H1 (cell line): ENCODE results near the gene SERINC4. TPM values are rescaled to one million over a fixed set of nuclear protein-coding genes. Genes with fewer than 3 reads are reported as not detected.

Experiments used
- polyA plus RNA-seq, 7 experiments: library from polyadenylated mRNA; depleted of rRNA in 3 of 7; stranded (reverse) in 5 of 7; unstranded in 2 of 7; fragments of >200 nt in 5 of 7; fragments of 200-250 nt in 2 of 7; gene quantifications; 1 replicate in 5 of 7; 2 replicates in 1 of 7; 4 replicates in 1 of 7; pipeline versions ENCODE4 v1.2.1 to v1.2.3, GENCODE V29; 2011 to 2013; ENCODE audit warnings: missing spikeins in 2 of 7, mixed read lengths in 2 of 7
- total RNA-seq: library from RNA; stranded (reverse); fragmentation: NEBNext Ultra II Directional; extraction: Animal tissue kit (Norgen Biotek cat#: 25700); gene quantifications from 2 replicates; pipeline ENCODE4 v1.2.1, GENCODE V29; 2021
- TF ChIP-seq, protein P1 (sequence below): fragments of 300-600 bp; sonication (generic); IDR thresholded peaks from 2 replicates; pipeline ENCODE4 v1.7.1; 2012; ENCODE audit warnings: low read length, moderate library complexity, mild to moderate bottlenecking, inconsistent platforms; ENCODE audit not compliant: insufficient replicate concordance

The SERINC4 gene
- total and polyA plus RNA-seq, 2 of the 8 experiments (the other 6 are each of a cell fraction or from before 2014, with no cell fraction given), result 0.08 TPM; not detected in 1

DNA sequence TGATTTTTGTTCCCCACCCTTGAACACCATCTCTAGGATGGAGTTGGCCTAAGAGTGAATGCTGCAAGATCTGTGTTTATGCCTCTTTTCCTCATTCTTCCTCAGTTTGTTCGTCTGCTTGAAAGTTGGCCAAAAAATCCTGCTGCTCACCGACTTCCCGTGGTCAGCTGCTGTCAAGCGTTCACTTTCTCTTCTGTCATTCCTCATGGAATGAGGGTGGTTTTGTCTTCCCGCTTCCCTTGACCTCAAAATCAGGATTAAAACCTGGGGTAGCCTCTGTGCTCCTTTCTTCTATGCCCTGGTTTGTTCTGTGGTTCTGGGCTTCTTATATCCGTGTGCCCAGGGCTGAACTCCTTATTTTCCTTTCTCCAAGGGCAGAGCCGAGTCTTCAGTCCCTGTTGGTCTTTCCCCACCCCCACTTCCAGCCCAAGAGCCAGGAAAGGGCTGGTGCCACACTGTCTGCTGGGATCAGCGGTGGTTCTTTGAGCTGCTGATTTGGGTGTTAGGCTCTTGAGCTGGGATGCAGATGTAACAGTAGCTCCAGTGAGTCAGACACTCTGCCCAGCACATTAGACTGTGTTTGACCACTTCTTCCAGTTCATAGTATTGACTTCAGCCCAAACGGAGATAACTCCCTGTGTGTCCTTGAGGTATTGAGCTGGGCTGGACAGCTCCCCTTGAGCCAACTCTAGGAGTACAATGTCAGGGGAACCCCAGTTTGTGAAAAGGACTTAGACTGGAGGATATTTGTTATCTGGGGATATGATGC lies 5.6 kb downstream of the SERINC4 start (continued):
- TF ChIP-seq, protein P1, sequence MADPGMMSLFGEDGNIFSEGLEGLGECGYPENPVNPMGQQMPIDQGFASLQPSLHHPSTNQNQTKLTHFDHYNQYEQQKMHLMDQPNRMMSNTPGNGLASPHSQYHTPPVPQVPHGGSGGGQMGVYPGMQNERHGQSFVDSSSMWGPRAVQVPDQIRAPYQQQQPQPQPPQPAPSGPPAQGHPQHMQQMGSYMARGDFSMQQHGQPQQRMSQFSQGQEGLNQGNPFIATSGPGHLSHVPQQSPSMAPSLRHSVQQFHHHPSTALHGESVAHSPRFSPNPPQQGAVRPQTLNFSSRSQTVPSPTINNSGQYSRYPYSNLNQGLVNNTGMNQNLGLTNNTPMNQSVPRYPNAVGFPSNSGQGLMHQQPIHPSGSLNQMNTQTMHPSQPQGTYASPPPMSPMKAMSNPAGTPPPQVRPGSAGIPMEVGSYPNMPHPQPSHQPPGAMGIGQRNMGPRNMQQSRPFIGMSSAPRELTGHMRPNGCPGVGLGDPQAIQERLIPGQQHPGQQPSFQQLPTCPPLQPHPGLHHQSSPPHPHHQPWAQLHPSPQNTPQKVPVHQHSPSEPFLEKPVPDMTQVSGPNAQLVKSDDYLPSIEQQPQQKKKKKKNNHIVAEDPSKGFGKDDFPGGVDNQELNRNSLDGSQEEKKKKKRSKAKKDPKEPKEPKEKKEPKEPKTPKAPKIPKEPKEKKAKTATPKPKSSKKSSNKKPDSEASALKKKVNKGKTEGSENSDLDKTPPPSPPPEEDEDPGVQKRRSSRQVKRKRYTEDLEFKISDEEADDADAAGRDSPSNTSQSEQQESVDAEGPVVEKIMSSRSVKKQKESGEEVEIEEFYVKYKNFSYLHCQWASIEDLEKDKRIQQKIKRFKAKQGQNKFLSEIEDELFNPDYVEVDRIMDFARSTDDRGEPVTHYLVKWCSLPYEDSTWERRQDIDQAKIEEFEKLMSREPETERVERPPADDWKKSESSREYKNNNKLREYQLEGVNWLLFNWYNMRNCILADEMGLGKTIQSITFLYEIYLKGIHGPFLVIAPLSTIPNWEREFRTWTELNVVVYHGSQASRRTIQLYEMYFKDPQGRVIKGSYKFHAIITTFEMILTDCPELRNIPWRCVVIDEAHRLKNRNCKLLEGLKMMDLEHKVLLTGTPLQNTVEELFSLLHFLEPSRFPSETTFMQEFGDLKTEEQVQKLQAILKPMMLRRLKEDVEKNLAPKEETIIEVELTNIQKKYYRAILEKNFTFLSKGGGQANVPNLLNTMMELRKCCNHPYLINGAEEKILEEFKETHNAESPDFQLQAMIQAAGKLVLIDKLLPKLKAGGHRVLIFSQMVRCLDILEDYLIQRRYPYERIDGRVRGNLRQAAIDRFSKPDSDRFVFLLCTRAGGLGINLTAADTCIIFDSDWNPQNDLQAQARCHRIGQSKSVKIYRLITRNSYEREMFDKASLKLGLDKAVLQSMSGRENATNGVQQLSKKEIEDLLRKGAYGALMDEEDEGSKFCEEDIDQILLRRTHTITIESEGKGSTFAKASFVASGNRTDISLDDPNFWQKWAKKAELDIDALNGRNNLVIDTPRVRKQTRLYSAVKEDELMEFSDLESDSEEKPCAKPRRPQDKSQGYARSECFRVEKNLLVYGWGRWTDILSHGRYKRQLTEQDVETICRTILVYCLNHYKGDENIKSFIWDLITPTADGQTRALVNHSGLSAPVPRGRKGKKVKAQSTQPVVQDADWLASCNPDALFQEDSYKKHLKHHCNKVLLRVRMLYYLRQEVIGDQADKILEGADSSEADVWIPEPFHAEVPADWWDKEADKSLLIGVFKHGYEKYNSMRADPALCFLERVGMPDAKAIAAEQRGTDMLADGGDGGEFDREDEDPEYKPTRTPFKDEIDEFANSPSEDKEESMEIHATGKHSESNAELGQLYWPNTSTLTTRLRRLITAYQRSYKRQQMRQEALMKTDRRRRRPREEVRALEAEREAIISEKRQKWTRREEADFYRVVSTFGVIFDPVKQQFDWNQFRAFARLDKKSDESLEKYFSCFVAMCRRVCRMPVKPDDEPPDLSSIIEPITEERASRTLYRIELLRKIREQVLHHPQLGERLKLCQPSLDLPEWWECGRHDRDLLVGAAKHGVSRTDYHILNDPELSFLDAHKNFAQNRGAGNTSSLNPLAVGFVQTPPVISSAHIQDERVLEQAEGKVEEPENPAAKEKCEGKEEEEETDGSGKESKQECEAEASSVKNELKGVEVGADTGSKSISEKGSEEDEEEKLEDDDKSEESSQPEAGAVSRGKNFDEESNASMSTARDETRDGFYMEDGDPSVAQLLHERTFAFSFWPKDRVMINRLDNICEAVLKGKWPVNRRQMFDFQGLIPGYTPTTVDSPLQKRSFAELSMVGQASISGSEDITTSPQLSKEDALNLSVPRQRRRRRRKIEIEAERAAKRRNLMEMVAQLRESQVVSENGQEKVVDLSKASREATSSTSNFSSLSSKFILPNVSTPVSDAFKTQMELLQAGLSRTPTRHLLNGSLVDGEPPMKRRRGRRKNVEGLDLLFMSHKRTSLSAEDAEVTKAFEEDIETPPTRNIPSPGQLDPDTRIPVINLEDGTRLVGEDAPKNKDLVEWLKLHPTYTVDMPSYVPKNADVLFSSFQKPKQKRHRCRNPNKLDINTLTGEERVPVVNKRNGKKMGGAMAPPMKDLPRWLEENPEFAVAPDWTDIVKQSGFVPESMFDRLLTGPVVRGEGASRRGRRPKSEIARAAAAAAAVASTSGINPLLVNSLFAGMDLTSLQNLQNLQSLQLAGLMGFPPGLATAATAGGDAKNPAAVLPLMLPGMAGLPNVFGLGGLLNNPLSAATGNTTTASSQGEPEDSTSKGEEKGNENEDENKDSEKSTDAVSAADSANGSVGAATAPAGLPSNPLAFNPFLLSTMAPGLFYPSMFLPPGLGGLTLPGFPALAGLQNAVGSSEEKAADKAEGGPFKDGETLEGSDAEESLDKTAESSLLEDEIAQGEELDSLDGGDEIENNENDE, result no peak
